H1 (cell line): Measurements from ENCODE around the gene MINDY3.
"Not testable (repeated sequence)": the region's sequence is repeated elsewhere in the genome, so short reads cannot be mapped to it uniquely, and the experiment has no call there.

Experiments used
- EP300 ChIP-seq, 2 experiments: IDR thresholded peaks; 1 replicate in 1 of 2; 2 replicates in 1 of 2; pipeline ENCODE4 v1.6.1; 2011 to 2012; ENCODE audit warnings: low read depth in 2 of 2, low read length in 2 of 2, mild to moderate bottlenecking in 2 of 2, borderline replicate concordance in 1 of 2, inconsistent platforms in 1 of 2, moderate library complexity in 1 of 2
- EZH2 ChIP-seq: fragments of 200-600 bp; sonication (generic); IDR thresholded peaks from 2 replicates; pipeline ENCODE4 v1.7.1; 2012; ENCODE audit warnings: low read depth, mild to moderate bottlenecking, moderate library complexity, low read length, inconsistent platforms; ENCODE audit not compliant: severe bottlenecking
- FOSL1 ChIP-seq: IDR thresholded peaks from 2 replicates; pipeline ENCODE4 v1.6.1; 2011; ENCODE audit warnings: mild to moderate bottlenecking, low read depth, low read length, moderate library complexity; ENCODE audit not compliant: insufficient read depth
- JUND ChIP-seq: IDR thresholded peaks from 2 replicates; pipeline ENCODE4 v1.6.1; 2011; ENCODE audit warnings: mild to moderate bottlenecking, improper control_type of control experiment, low read length
- POLR2A ChIP-seq, 2 experiments: IDR thresholded peaks; 1 replicate in 1 of 2; 2 replicates in 1 of 2; pipeline ENCODE4 v1.6.1; 2011; ENCODE audit warnings: low read depth in 2 of 2, low read length in 2 of 2, mild to moderate bottlenecking in 2 of 2; ENCODE audit errors: control extremely low read depth in 1 of 2
- RAD21 ChIP-seq, 2 experiments: IDR thresholded peaks in 1 of 2; conservative IDR thresholded peaks in 1 of 2; 2 replicates each; pipeline ENCODE4 v1.6.1; 2011; ENCODE audit warnings: low read depth in 2 of 2, low read length in 2 of 2, improper control_type of control experiment in 1 of 2, inconsistent platforms in 1 of 2, mild to moderate bottlenecking in 1 of 2, moderate library complexity in 1 of 2
- RFX5 ChIP-seq: IDR thresholded peaks from 2 replicates; pipeline ENCODE4 v1.6.1; 2011; ENCODE audit warnings: low read depth, low read length, improper control_type of control experiment, borderline replicate concordance
- RNF2 ChIP-seq: fragments of 200-900, 300-1000 bp; sonication (generic); IDR thresholded peaks from 2 replicates; pipeline ENCODE4 v1.7.1; 2016; ENCODE audit warnings: borderline replicate concordance, low read depth, mild to moderate bottlenecking, antibody characterized with exemption, low read length; ENCODE audit not compliant: poor library complexity, severe bottlenecking; ENCODE audit errors: missing control alignments
- TAF1 ChIP-seq: IDR thresholded peaks from 2 replicates; pipeline ENCODE4 v1.6.1; 2011; ENCODE audit warnings: mild to moderate bottlenecking, low read depth, low read length
- TEAD4 ChIP-seq: IDR thresholded peaks from 2 replicates; pipeline ENCODE4 v1.6.1; 2012; ENCODE audit warnings: low read depth, low read length, inconsistent platforms, mixed read lengths
- YY1 ChIP-seq: IDR thresholded peaks from 2 replicates; pipeline ENCODE4 v1.6.1; 2011; ENCODE audit warnings: low read depth, mild to moderate bottlenecking, low read length
- TF ChIP-seq, protein P1 (sequence below), 3 experiments: IDR thresholded peaks; 1 replicate in 2 of 3; 2 replicates in 1 of 3; pipeline versions ENCODE4 v1.5.1 to v1.6.1; 2011; ENCODE audit warnings: low read length in 3 of 3, mild to moderate bottlenecking in 3 of 3, inconsistent platforms in 2 of 3, low read depth in 1 of 3, moderate library complexity in 1 of 3; ENCODE audit not compliant: insufficient read depth in 1 of 3; ENCODE audit errors: control extremely low read depth in 1 of 3
- TF ChIP-seq, protein P2 (sequence below): IDR thresholded peaks from 2 replicates; pipeline ENCODE4 v1.6.1; 2012; ENCODE audit warnings: low read length, inconsistent platforms

DNA sequence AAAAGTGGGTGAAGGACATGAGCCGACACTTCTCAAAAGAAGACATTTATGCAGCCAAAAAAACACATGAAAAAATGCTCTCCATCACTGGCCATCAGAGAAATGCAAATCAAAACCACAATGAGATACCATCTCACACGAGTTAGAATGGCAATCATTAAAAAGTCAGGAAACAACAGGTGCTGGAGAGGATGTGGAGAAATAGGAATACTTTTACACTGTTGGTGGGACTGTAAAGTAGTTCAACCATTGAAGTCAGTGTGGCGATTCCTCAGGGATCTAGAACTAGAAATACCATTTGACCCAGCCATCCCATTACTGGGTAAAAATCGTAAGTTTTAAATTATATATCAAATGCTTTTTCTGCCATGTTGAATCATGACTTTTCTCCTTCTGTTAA is 85.8 kb downstream of the MINDY3 start:
- TF ChIP-seq, protein P1, sequence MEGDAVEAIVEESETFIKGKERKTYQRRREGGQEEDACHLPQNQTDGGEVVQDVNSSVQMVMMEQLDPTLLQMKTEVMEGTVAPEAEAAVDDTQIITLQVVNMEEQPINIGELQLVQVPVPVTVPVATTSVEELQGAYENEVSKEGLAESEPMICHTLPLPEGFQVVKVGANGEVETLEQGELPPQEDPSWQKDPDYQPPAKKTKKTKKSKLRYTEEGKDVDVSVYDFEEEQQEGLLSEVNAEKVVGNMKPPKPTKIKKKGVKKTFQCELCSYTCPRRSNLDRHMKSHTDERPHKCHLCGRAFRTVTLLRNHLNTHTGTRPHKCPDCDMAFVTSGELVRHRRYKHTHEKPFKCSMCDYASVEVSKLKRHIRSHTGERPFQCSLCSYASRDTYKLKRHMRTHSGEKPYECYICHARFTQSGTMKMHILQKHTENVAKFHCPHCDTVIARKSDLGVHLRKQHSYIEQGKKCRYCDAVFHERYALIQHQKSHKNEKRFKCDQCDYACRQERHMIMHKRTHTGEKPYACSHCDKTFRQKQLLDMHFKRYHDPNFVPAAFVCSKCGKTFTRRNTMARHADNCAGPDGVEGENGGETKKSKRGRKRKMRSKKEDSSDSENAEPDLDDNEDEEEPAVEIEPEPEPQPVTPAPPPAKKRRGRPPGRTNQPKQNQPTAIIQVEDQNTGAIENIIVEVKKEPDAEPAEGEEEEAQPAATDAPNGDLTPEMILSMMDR (IDR thresholded peaks at IDR 0.05; ENCODE audit: control extremely low read depth in 1 of 3, insufficient read depth in 1 of 3, low read depth in 1 of 3, low read length in 3 of 3) = not testable (repeated sequence)
- TF ChIP-seq POLR2A (IDR thresholded peaks at IDR 0.05; ENCODE audit: control extremely low read depth in 1 of 2, low read depth in 2 of 2, low read length in 2 of 2); TAF1; RFX5; EP300 (IDR thresholded peaks at IDR 0.05; ENCODE audit: borderline replicate concordance in 1 of 2, low read depth in 2 of 2, low read length in 2 of 2); EZH2; RAD21 (IDR thresholded peaks at IDR 0.05 in 1 of 2, conservative IDR thresholded peaks at IDR 0.05 in 1 of 2; ENCODE audit: low read depth in 2 of 2, low read length in 2 of 2); TEAD4; FOSL1; YY1; RNF2; JUND: not testable (repeated sequence)
- TF ChIP-seq, protein P2, sequence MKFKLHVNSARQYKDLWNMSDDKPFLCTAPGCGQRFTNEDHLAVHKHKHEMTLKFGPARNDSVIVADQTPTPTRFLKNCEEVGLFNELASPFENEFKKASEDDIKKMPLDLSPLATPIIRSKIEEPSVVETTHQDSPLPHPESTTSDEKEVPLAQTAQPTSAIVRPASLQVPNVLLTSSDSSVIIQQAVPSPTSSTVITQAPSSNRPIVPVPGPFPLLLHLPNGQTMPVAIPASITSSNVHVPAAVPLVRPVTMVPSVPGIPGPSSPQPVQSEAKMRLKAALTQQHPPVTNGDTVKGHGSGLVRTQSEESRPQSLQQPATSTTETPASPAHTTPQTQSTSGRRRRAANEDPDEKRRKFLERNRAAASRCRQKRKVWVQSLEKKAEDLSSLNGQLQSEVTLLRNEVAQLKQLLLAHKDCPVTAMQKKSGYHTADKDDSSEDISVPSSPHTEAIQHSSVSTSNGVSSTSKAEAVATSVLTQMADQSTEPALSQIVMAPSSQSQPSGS = not testable (repeated sequence)
